ENCODE data around the gene ACAD10.

- TF ChIP-seq CTCF (IDR thresholded peaks at IDR 0.05) = no peak
- TF ChIP-seq REST (IDR thresholded peaks at IDR 0.05; ENCODE audit: insufficient read depth in 1 of 2, low read depth in 2 of 2, low read length in 1 of 2) = no peak
- no peak for TF ChIP-seq POLR2AphosphoS5 (IDR thresholded peaks at IDR 0.05; ENCODE audit: low read depth, low read length)
- TF ChIP-seq SIN3A (IDR thresholded peaks at IDR 0.05; ENCODE audit: borderline replicate concordance, insufficient read depth, low read depth, low read length) = no peak
- TF ChIP-seq TCF7L2 (IDR thresholded peaks at IDR 0.05; ENCODE audit: low read depth, low read length) = no peak
Measured at GRCh38 chr12:111761099-111761498, 75.2 kb downstream of the ACAD10 start.
